Ishikawa (cell line): ENCODE data around the gene AGPAT2.

ENCODE experiments used
- CEBPB ChIP-seq: IDR thresholded peaks from 2 replicates; pipeline ENCODE4 v1.6.1; 2012
- CREB1 ChIP-seq: IDR thresholded peaks from 2 replicates; pipeline ENCODE4 v1.6.1; 2012; ENCODE audit warnings: low read depth
- EGR1 ChIP-seq: IDR thresholded peaks from 2 replicates; pipeline ENCODE4 v1.6.1; 2012
- EP300 ChIP-seq: IDR thresholded peaks from 2 replicates; pipeline ENCODE4 v1.6.1; 2012; ENCODE audit warnings: borderline replicate concordance
- FOXM1 ChIP-seq: IDR thresholded peaks from 2 replicates; pipeline ENCODE4 v1.6.1; 2012; ENCODE audit warnings: low read depth, borderline replicate concordance
- MAX ChIP-seq: IDR thresholded peaks from 2 replicates; pipeline ENCODE4 v1.6.1; 2012
- NFIC ChIP-seq: IDR thresholded peaks from 2 replicates; pipeline ENCODE4 v1.6.1; 2012
- RAD21 ChIP-seq: IDR thresholded peaks from 2 replicates; pipeline ENCODE4 v1.6.1; 2012; ENCODE audit warnings: low read depth
- TAF1 ChIP-seq: IDR thresholded peaks from 2 replicates; pipeline ENCODE4 v1.6.1; 2012; ENCODE audit warnings: low read depth, mild to moderate bottlenecking
- TCF12 ChIP-seq: IDR thresholded peaks from 2 replicates; pipeline ENCODE4 v1.6.1; 2012; ENCODE audit warnings: low read depth
- TEAD4 ChIP-seq: IDR thresholded peaks from 2 replicates; pipeline ENCODE4 v1.6.1; 2012
- USF1 ChIP-seq: IDR thresholded peaks from 2 replicates; pipeline ENCODE4 v1.6.1; 2012
- YY1 ChIP-seq: IDR thresholded peaks from 2 replicates; pipeline ENCODE4 v1.6.1; 2012; ENCODE audit warnings: low read depth
- ZBTB7A ChIP-seq: IDR thresholded peaks from 2 replicates; pipeline ENCODE4 v1.6.1; 2012; ENCODE audit warnings: low read depth
- TF ChIP-seq, protein P1 (sequence below): IDR thresholded peaks from 2 replicates; pipeline ENCODE4 v1.6.1; 2012; ENCODE audit warnings: low read depth, mild to moderate bottlenecking

AGPAT2 gene

DNA sequence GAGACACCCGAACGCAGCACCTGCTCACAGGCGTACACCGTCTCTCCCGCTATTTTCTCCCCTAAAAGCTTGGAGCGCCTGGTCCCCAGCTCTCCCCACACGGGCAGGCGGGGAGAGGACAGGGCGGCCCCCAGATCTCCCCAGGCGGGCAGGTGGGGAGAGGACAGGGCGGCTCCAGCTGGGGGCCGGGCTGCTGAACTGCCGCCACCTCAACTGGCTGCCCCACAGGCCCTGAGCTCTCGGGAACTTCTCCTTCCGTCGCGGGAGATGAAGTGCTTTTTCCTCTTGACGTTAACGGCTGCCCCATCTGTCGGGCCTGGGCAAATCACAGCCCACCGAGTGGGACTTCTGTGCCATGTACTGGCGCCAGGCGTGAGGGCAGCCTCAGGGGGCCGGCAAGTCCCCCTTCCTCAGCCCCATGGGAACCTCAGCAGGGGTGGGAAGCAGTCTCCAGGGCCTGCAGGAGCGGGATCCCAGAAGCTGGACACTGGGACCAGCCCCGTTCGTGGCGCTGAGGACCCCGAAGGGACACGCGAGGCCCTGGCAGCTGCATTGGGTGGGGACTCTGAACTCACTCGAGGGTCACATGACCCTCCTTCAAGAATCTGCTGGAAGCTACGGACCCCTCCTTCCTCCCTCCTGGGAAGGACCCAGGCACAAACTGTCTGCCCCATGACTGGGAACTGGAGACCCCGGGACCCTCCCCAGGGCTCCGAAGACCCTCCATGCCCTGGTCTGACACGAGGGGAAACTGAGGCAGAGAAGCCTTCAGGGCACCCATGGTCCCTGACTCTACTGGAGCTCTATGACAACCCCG lies 30.3 kb downstream of the AGPAT2 start:
- 0 out of 2 replicates have a peak, but pooled peaks have one; percentile 33 for TF ChIP-seq USF1
- TF ChIP-seq RAD21: no peak

DNA sequence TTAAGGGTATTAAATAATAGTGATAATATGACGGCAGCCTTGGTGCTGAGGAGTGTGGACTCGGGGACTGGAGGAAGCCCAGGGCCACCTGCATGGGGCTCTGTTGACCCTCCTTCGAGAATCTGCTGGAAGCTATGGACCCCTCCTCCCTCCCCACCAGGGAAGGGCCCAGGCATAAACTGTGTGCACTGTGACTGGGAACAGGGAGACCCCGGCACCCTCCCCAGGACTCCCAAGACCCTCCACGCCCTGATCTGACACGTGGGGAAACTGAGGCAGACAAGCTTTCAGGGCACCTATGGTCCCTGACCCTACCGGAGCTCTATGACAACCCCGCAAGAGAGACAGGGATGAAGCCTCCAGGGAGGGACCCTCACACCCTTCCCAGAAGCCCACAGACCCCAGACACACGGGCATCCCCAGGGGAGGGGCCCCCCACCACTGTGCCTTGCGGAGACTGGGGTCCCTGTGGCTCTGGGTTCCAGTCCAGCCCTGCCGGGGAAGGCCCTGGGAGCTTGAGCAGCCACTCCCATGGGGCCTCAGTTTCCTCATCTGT lies 31.0 kb downstream of the AGPAT2 start:
- TF ChIP-seq TEAD4 (no peak), YY1 (no peak), EP300 (no peak), RAD21 (no peak), USF1 (no peak), NFIC (no peak), TAF1 (no peak), TCF12 (no peak), MAX (no peak), ZBTB7A (no peak), FOXM1 (no peak)
- TF ChIP-seq, protein P1, sequence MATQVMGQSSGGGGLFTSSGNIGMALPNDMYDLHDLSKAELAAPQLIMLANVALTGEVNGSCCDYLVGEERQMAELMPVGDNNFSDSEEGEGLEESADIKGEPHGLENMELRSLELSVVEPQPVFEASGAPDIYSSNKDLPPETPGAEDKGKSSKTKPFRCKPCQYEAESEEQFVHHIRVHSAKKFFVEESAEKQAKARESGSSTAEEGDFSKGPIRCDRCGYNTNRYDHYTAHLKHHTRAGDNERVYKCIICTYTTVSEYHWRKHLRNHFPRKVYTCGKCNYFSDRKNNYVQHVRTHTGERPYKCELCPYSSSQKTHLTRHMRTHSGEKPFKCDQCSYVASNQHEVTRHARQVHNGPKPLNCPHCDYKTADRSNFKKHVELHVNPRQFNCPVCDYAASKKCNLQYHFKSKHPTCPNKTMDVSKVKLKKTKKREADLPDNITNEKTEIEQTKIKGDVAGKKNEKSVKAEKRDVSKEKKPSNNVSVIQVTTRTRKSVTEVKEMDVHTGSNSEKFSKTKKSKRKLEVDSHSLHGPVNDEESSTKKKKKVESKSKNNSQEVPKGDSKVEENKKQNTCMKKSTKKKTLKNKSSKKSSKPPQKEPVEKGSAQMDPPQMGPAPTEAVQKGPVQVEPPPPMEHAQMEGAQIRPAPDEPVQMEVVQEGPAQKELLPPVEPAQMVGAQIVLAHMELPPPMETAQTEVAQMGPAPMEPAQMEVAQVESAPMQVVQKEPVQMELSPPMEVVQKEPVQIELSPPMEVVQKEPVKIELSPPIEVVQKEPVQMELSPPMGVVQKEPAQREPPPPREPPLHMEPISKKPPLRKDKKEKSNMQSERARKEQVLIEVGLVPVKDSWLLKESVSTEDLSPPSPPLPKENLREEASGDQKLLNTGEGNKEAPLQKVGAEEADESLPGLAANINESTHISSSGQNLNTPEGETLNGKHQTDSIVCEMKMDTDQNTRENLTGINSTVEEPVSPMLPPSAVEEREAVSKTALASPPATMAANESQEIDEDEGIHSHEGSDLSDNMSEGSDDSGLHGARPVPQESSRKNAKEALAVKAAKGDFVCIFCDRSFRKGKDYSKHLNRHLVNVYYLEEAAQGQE: no peak

- no peak for TF ChIP-seq RAD21
- no peak for TF ChIP-seq ZBTB7A
- no peak for TF ChIP-seq FOXM1
- no peak for TF ChIP-seq TAF1
- no peak for TF ChIP-seq CREB1
- no peak for TF ChIP-seq NFIC
- TF ChIP-seq TCF12: no peak
- no peak for TF ChIP-seq MAX
- TF ChIP-seq EGR1: no peak
- no peak for TF ChIP-seq YY1
- TF ChIP-seq, protein P1: no peak
- no peak for TF ChIP-seq TEAD4
- TF ChIP-seq CEBPB: no peak
- TF ChIP-seq USF1: no peak
- TF ChIP-seq EP300: no peak
Measured at GRCh38 chr9:136655536-136656182, 31.6 kb downstream of the AGPAT2 start.

DNA sequence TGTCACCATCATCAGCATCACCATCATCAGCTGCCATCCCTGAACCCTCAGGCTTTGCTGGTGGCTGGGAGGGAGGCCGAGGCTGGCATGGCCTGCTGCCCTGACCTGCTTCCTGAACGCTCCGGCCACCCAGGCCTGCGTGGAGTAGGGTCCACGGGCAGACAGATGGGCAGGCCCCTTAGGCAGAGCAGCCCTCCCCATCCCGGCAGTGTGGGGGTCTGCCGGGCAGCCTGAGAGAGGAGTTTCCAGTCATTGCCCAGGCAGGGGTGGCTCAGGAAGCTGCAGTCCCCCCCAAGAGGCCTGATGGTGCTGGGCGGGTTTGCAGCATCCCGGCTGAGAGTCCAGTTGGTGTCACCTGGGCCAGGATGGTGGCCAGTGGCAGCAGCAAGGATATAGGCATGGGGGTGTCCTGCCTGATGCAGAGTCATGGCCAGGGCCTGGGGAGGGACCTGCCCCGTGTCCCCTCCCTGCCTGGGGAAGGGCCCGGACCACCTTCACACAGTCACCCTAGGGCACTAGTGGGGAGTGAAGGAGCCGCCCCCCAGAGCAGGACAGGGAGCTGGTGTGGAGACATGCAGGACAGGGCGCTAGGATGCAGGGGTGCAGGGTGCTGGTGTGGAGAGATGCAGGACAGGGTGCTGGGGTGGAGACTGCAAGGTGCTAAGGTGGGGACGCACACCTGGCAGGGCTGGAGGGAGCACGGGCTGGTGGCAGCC lies 32.3 kb downstream of the AGPAT2 start:
- TF ChIP-seq MAX (no peak), YY1 (no peak), CEBPB (no peak), ZBTB7A (no peak), EGR1 (no peak), TEAD4 (no peak), FOXM1 (no peak), EP300 (no peak), CREB1 (no peak)
